Endometrial microvascular endothelial cells (primary cell): ENCODE data around the gene CTSW. TPM values are rescaled to one million over a fixed set of nuclear protein-coding genes. Genes with fewer than 3 reads are reported as not detected.

Experiments
- in situ Hi-C: cut with HindIII; loops from 2 replicates; pipeline ENCODE4 v1.10.0; 2017; ENCODE audit warnings: low sequenced_read_pairs, low pct_unique_long_range_greater_than_20kb; ENCODE audit errors: inconsistent ontology term
- total RNA-seq: library from RNA; depleted of rRNA; stranded (reverse); fragments of >200 nt; gene quantifications from one replicate; pipeline ENCODE4 v1.2.3, GENCODE V29; 2015; ENCODE audit errors: inconsistent ontology term

Gene CTSW
- total RNA-seq, 1 donor from 2014 or later, result not detected

GRCh38 chr11:65917434-65918210 lies 38.0 kb downstream of the CTSW start:
- in situ Hi-C loops, result no loop called here

GRCh38 chr11:65918211-65919140 lies 38.8 kb downstream of the CTSW start, which contains the start of gene C11orf68:
Gene C11orf68 (minus strand): TSS chr11:65919062. CDS start chr11:65919031, 31 bp downstream.
- in situ Hi-C loops, result no loop called here

GRCh38 chr11:65919141-65919572 lies 39.5 kb downstream of the CTSW start, which contains the start of gene DRAP1:
Gene DRAP1 (plus strand): TSS chr11:65919426. CDS start chr11:65919502, 76 bp downstream.
- in situ Hi-C loops, result no loop called here

GRCh38 chr11:65919573-65920371 lies 40.1 kb downstream of the CTSW start:
- in situ Hi-C loops, result no loop called here

GRCh38 chr11:65920372-65920802 lies 40.8 kb downstream of the CTSW start:
- in situ Hi-C loops, result no loop called here

- in situ Hi-C loops, result no loop called here
Observed at GRCh38 chr11:65921033-65921555, 41.5 kb downstream of the CTSW start.

GRCh38 chr11:65921876-65922275 lies 42.2 kb downstream of the CTSW start:
- in situ Hi-C loops, result no loop called here

GRCh38 chr11:65922565-65922964 lies 42.9 kb downstream of the CTSW start:
- in situ Hi-C loops, result no loop called here

- in situ Hi-C loops, result no loop called here
Observed at GRCh38 chr11:65925397-65925796, 45.8 kb downstream of the CTSW start.

GRCh38 chr11:65927904-65928397 lies 48.3 kb downstream of the CTSW start:
- in situ Hi-C loops, result no loop called here

GRCh38 chr11:65928667-65929066 lies 49.0 kb downstream of the CTSW start:
- in situ Hi-C loops, result no loop called here

- in situ Hi-C loops, result no loop called here
Observed at GRCh38 chr11:65931773-65932557, 52.3 kb downstream of the CTSW start.

GRCh38 chr11:65932558-65932919 lies 52.9 kb downstream of the CTSW start:
- in situ Hi-C loops, result no loop called here

Other genes with a start within 250 kb of the CTSW start
- 53.4 TPM for gene SIPA1, start 241.7 kb upstream of the CTSW start, total RNA-seq
- gene RELA, start 216.9 kb upstream of the CTSW start, total RNA-seq, result 69.7 TPM
- gene KAT5, start 167.6 kb upstream of the CTSW start, total RNA-seq, result 34.0 TPM
- 110 TPM for gene RNASEH2C, start 159.0 kb upstream of the CTSW start, total RNA-seq
- gene AP5B1, start 98.9 kb upstream of the CTSW start, total RNA-seq, result 8.5 TPM
- not detected for gene OVOL1, start 92.8 kb upstream of the CTSW start, total RNA-seq
- not detected for gene SNX32, start 45.9 kb upstream of the CTSW start, total RNA-seq
- 2,359 TPM for gene CFL1, start 21.7 kb upstream of the CTSW start, total RNA-seq
- 50.1 TPM for gene MUS81, start 19.4 kb upstream of the CTSW start, total RNA-seq
- gene EFEMP2, start 7.0 kb upstream of the CTSW start, total RNA-seq, result 81.8 TPM
- 154 TPM for gene FIBP, start 8.6 kb downstream of the CTSW start, total RNA-seq
- gene CCDC85B, start 10.8 kb downstream of the CTSW start, total RNA-seq, result 133 TPM
- gene FOSL1, start 20.6 kb downstream of the CTSW start, total RNA-seq, result 81.7 TPM
- 9.8 TPM for gene C11orf68, start 39.2 kb downstream of the CTSW start, total RNA-seq
- gene DRAP1, start 39.6 kb downstream of the CTSW start, total RNA-seq, result 151 TPM
- not detected for gene TSGA10IP, start 65.6 kb downstream of the CTSW start, total RNA-seq
- gene SART1, start 81.9 kb downstream of the CTSW start, total RNA-seq, result 34.7 TPM
- 36.8 TPM for gene EIF1AD, start 122.3 kb downstream of the CTSW start, total RNA-seq
- gene BANF1, start 122.7 kb downstream of the CTSW start, total RNA-seq, result 118 TPM
- not detected for gene CST6, start 132.2 kb downstream of the CTSW start, total RNA-seq
- gene CATSPER1, start 146.6 kb downstream of the CTSW start, total RNA-seq, result under 0.01 TPM
- not detected for gene GAL3ST3, start 169.3 kb downstream of the CTSW start, total RNA-seq
- 134 TPM for gene SF3B2, start 172.5 kb downstream of the CTSW start, total RNA-seq
- gene PACS1, start 190.4 kb downstream of the CTSW start, total RNA-seq, result 17.7 TPM